A549 (cell line): ENCODE results near the gene SCN4B.

Source experiments
- CBX8 ChIP-seq: fragments of 200-600 bp; sonication (generic); IDR thresholded peaks from 2 replicates; pipeline ENCODE4 v1.6.1; 2016
- CHD2 ChIP-seq: fragments of 150-350 bp; IDR thresholded peaks from 2 replicates; pipeline ENCODE4 v1.6.1; 2014; ENCODE audit warnings: low read length; ENCODE audit not compliant: partially characterized antibody
- EP300 ChIP-seq, 2 experiments: fragments of >200 bp; sonication (Bioruptor Twin); formaldehyde crosslinking; IDR thresholded peaks; 2 replicates in 1 of 2; 3 replicates in 1 of 2; pipeline ENCODE4 v1.6.1; 2016 to 2017
- HDAC2 ChIP-seq: fragments of 200-600 bp; sonication (generic); IDR thresholded peaks from 2 replicates; pipeline ENCODE4 v1.6.1; 2016
- MYC ChIP-seq: IDR thresholded peaks from 2 replicates; pipeline ENCODE4 v1.6.1; 2012; ENCODE audit warnings: mild to moderate bottlenecking, inconsistent platforms, low read length, improper control_type of control experiment, borderline replicate concordance
- NR3C1 ChIP-seq: fragments of >200 bp; sonication (Bioruptor Twin); formaldehyde crosslinking; IDR thresholded peaks from 3 replicates; pipeline ENCODE4 v1.6.1; 2017
- POLR2A ChIP-seq: IDR thresholded peaks from 2 replicates; pipeline ENCODE4 v1.6.1; 2012; ENCODE audit warnings: mild to moderate bottlenecking, low read length
- SMC3 ChIP-seq: fragments of >200 bp; sonication (Bioruptor Twin); formaldehyde crosslinking; IDR thresholded peaks from 3 replicates; pipeline ENCODE4 v1.6.1; 2018; ENCODE audit warnings: inconsistent platforms
- TF ChIP-seq, protein P1 (sequence below): fragments of >200 bp; sonication (Bioruptor Twin); formaldehyde crosslinking; IDR thresholded peaks from 3 replicates; pipeline ENCODE4 v1.5.1; 2016
- TF ChIP-seq, protein P2 (sequence below): IDR thresholded peaks from 2 replicates; pipeline ENCODE4 v1.6.1; 2012

GRCh38 chr11:118180300-118180703 lies 27.7 kb upstream of the SCN4B start:
- TF ChIP-seq POLR2A (no peak), CHD2 (no peak), CBX8 (no peak), HDAC2 (no peak), EP300 (IDR thresholded peaks at IDR 0.05) (no peak), NR3C1 (no peak), SMC3 (no peak), MYC (no peak)
- TF ChIP-seq, protein P1, sequence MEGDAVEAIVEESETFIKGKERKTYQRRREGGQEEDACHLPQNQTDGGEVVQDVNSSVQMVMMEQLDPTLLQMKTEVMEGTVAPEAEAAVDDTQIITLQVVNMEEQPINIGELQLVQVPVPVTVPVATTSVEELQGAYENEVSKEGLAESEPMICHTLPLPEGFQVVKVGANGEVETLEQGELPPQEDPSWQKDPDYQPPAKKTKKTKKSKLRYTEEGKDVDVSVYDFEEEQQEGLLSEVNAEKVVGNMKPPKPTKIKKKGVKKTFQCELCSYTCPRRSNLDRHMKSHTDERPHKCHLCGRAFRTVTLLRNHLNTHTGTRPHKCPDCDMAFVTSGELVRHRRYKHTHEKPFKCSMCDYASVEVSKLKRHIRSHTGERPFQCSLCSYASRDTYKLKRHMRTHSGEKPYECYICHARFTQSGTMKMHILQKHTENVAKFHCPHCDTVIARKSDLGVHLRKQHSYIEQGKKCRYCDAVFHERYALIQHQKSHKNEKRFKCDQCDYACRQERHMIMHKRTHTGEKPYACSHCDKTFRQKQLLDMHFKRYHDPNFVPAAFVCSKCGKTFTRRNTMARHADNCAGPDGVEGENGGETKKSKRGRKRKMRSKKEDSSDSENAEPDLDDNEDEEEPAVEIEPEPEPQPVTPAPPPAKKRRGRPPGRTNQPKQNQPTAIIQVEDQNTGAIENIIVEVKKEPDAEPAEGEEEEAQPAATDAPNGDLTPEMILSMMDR = no peak
- TF ChIP-seq, protein P2, sequence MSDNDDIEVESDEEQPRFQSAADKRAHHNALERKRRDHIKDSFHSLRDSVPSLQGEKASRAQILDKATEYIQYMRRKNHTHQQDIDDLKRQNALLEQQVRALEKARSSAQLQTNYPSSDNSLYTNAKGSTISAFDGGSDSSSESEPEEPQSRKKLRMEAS = no peak
